ENCODE measurements around the gene OR6S1.

OR6S1 gene

DNA sequence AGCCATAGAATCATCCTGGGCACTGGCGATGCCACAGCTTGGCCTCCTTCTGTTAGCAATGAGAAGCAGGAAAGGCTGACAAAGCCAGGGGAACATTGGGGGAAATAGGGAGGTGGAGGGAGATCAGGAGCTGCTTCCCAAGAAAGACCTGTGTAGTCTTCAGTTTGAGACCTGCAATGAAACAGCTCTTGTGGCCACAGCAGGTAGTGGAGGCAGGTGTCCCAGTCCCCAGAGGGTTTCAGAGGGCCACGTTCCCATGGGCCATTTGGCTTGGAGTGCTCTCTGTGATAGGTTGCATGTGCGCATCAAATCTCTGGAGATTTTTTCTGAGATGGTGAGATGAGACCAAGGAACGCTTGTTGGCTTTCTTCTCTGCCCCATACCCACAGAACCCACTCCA lies 14.4 kb upstream of the OR6S1 start:
- Histone ChIP-seq H3K9me3 (ENCODE audit: control insufficient read depth, insufficient read depth, low read depth, low read length) (no peaks in the 10 kb centered on the region), H3K27ac (ENCODE audit: extremely low read depth, low read depth, low read length) (no peak overlapping the region), H3K4me1 (ENCODE audit: control insufficient read depth, insufficient read depth, low read length) (no peaks in the 10 kb centered on the region), H3K4me3 (ENCODE audit: low read depth, low read length) (no peak overlapping the region), H3K36me3 (ENCODE audit: control insufficient read depth in 2 of 2, insufficient read depth in 1 of 2, low read length in 2 of 2) (no peaks in the 10 kb centered on the region)
- no peak for TF ChIP-seq ZNF155 (tag by site-specific recombination; IDR thresholded peaks at IDR 0.05)
- TF ChIP-seq, protein P1, sequence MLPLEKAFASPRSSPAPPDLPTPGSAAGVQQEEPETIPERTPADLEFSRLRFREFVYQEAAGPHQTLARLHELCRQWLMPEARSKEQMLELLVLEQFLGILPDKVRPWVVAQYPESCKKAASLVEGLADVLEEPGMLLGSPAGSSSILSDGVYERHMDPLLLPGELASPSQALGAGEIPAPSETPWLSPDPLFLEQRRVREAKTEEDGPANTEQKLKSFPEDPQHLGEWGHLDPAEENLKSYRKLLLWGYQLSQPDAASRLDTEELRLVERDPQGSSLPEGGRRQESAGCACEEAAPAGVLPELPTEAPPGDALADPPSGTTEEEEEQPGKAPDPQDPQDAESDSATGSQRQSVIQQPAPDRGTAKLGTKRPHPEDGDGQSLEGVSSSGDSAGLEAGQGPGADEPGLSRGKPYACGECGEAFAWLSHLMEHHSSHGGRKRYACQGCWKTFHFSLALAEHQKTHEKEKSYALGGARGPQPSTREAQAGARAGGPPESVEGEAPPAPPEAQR (tag by site-specific recombination; IDR thresholded peaks at IDR 0.05): no peak
- CTCF ChIA-PET: interaction anchor here (0.7 to 1.0 kb wide), 3 partner anchors 26 to 39 kb away, joined by 3 to 4 read pairs (median 3); no protein-coding TSS in a partner anchor
- POLR2A ChIA-PET: interaction anchor here (3.2 kb wide), 1 partner anchor 25 kb away, joined by 16 read pairs; no protein-coding TSS in a partner anchor

DNA sequence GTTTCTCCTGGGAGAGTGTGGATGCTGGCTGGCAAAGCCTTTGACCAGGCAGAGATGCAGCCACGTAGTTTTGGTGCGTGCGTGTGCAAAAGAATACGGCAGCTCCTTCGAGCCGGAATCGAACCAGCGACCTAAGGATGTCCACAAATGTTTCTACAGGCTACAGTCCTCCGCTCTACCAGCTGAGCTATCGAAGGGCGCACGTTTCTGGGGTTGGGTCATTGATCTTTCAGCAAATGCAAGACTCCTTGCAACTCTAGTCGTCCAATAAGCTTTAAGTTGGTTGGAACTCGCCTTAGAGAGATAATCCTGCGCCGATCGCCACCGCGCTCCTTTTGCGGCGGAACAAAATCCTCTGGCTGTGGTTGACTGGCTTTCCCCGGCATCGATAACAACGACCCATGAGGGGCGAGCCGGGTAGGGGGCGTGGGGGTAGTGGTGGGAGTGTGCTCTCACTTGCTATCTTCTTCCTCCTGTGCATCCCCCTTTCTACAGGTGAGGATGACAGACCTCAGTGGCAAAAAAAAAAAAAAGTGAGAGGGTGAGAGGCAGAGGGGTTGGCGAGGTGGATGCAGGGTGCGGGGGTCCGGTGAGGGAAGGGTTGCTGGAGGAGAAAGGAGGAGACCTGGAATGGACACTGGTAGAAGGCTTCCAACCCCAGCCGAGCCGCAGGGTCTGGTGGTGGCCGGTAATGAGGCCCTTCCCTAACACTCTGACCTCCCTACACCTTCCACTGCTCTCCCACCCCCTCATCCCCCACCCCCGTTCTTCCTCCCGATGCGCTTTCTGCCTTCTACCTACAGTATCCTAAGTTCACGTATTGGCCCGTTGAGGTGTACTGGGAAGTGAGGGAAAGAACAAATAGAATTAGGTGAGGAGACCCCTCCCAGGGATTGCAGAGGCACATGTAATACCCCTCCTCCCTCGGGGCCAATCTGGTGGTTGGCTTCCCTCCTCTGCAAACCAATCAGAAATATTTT lies 11.8 kb upstream of the OR6S1 start:
- no peak overlapping the region; the same call in 1 of the 2 replicates for H3K27ac ChIP-seq (ENCODE audit: extremely low read depth, low read depth, low read length)
- POLR2A ChIA-PET: interaction anchor here (0.6 to 2.5 kb wide), 5 partner anchors 9 to 345 kb away, joined by 3 to 13 read pairs (median 4); partner anchors contain the start of gene PARP2
- TF ChIP-seq, protein P2, sequence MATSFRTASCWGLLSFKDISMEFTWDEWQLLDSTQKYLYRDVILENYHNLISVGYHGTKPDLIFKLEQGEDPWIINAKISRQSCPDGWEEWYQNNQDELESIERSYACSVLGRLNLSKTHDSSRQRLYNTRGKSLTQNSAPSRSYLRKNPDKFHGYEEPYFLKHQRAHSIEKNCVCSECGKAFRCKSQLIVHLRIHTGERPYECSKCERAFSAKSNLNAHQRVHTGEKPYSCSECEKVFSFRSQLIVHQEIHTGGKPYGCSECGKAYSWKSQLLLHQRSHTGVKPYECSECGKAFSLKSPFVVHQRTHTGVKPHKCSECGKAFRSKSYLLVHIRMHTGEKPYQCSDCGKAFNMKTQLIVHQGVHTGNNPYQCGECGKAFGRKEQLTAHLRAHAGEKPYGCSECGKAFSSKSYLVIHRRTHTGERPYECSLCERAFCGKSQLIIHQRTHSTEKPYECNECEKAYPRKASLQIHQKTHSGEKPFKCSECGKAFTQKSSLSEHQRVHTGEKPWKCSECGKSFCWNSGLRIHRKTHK (tag by site-specific recombination; IDR thresholded peaks at IDR 0.05): no peak
- TF ChIP-seq SCRT2 (tag by site-specific recombination; IDR thresholded peaks at IDR 0.05) (peak; percentile 55; the same call in 1 of the 2 replicates), ZNF394 (tag by site-specific recombination; IDR thresholded peaks at IDR 0.05; ENCODE audit: borderline replicate concordance) (peak; percentile 79), ZNF404 (tag by site-specific recombination; IDR thresholded peaks at IDR 0.05) (no peak), TCF7L2 (IDR thresholded peaks at IDR 0.05; ENCODE audit: borderline replicate concordance, low read depth, low read length) (no peak), ZNF791 (tag by site-specific recombination; IDR thresholded peaks at IDR 0.05) (no peak), ZNF792 (tag by site-specific recombination; IDR thresholded peaks at IDR 0.05) (no peak), ZNF501 (tag by site-specific recombination; IDR thresholded peaks at IDR 0.05) (no peak; the same call in 1 of the 2 replicates), ZNF274 (IDR thresholded peaks at IDR 0.05; ENCODE audit: low read length) (no peak), ZNF274 (tag by site-specific recombination; IDR thresholded peaks at IDR 0.05; ENCODE audit: borderline replicate concordance) (no peak), ZNF701 (tag by site-specific recombination; IDR thresholded peaks at IDR 0.05) (no peak), ZNF433 (tag by site-specific recombination; IDR thresholded peaks at IDR 0.05; ENCODE audit: low read depth) (no peak), ZNF654 (tag by site-specific recombination; IDR thresholded peaks at IDR 0.05; ENCODE audit: low read depth) (no peak), ZNF621 (tag by site-specific recombination; IDR thresholded peaks at IDR 0.05) (no peak), HOXD13 (CRISPR knock-in tag; IDR thresholded peaks at IDR 0.05; ENCODE audit: borderline replicate concordance) (no peak)
- TF ChIP-seq, protein P3, sequence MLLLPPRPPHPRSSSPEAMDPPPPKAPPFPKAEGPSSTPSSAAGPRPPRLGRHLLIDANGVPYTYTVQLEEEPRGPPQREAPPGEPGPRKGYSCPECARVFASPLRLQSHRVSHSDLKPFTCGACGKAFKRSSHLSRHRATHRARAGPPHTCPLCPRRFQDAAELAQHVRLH (tag by site-specific recombination; IDR thresholded peaks at IDR 0.05): peak; percentile 96
- TF ChIP-seq, protein P4, sequence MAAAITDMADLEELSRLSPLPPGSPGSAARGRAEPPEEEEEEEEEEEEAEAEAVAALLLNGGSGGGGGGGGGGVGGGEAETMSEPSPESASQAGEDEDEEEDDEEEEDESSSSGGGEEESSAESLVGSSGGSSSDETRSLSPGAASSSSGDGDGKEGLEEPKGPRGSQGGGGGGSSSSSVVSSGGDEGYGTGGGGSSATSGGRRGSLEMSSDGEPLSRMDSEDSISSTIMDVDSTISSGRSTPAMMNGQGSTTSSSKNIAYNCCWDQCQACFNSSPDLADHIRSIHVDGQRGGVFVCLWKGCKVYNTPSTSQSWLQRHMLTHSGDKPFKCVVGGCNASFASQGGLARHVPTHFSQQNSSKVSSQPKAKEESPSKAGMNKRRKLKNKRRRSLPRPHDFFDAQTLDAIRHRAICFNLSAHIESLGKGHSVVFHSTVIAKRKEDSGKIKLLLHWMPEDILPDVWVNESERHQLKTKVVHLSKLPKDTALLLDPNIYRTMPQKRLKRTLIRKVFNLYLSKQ (tag by site-specific recombination; IDR thresholded peaks at IDR 0.05; ENCODE audit: borderline replicate concordance): no peak
- TF ChIP-seq, protein P5, sequence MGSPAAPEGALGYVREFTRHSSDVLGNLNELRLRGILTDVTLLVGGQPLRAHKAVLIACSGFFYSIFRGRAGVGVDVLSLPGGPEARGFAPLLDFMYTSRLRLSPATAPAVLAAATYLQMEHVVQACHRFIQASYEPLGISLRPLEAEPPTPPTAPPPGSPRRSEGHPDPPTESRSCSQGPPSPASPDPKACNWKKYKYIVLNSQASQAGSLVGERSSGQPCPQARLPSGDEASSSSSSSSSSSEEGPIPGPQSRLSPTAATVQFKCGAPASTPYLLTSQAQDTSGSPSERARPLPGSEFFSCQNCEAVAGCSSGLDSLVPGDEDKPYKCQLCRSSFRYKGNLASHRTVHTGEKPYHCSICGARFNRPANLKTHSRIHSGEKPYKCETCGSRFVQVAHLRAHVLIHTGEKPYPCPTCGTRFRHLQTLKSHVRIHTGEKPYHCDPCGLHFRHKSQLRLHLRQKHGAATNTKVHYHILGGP (tag by site-specific recombination; IDR thresholded peaks at IDR 0.05): no peak
- TF ChIP-seq, protein P6, sequence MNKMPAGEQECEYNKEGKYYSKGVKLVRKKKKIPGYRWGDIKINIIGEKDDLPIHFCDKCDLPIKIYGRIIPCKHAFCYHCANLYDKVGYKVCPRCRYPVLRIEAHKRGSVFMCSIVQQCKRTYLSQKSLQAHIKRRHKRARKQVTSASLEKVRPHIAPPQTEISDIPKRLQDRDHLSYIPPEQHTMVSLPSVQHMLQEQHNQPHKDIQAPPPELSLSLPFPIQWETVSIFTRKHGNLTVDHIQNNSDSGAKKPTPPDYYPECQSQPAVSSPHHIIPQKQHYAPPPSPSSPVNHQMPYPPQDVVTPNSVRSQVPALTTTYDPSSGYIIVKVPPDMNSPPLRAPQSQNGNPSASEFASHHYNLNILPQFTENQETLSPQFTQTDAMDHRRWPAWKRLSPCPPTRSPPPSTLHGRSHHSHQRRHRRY (tag by site-specific recombination; IDR thresholded peaks at IDR 0.05): no peak
- TF ChIP-seq, protein P7, sequence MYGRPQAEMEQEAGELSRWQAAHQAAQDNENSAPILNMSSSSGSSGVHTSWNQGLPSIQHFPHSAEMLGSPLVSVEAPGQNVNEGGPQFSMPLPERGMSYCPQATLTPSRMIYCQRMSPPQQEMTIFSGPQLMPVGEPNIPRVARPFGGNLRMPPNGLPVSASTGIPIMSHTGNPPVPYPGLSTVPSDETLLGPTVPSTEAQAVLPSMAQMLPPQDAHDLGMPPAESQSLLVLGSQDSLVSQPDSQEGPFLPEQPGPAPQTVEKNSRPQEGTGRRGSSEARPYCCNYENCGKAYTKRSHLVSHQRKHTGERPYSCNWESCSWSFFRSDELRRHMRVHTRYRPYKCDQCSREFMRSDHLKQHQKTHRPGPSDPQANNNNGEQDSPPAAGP (tag by site-specific recombination; IDR thresholded peaks at IDR 0.05): peak; percentile 92

More for the DNA sequence above, 11.8 kb upstream of the OR6S1 start:
- peak overlapping the region; percentile 46 for H3K4me3 ChIP-seq (ENCODE audit: low read depth, low read length)
- H3K9me3 ChIP-seq (ENCODE audit: control insufficient read depth, insufficient read depth, low read depth, low read length): no peaks in the 10 kb centered on the region
- CTCF ChIA-PET: interaction anchor here (0.6 to 1.0 kb wide), 2 partner anchors 21 to 105 kb away, joined by 3 to 4 read pairs; no protein-coding TSS in a partner anchor
- H3K4me1 ChIP-seq (ENCODE audit: control insufficient read depth, insufficient read depth, low read length): no peaks in the 10 kb centered on the region
- H3K36me3 ChIP-seq (ENCODE audit: control insufficient read depth in 2 of 2, insufficient read depth in 1 of 2, low read length in 2 of 2): no peaks in the 10 kb centered on the region

Measured in HEK293 (cell line).